Adrenal gland (tissue), 5 donors: ENCODE measurements around the gene FSTL1.

Source experiments
- POLR2A ChIP-seq, 2 donors: fragments of 450-650 bp; IDR thresholded peaks; one replicate each; pipeline ENCODE4 v1.6.1; 2017; ENCODE audit warnings: antibody characterized with exemption in 2 of 2, mild to moderate bottlenecking in 2 of 2, moderate library complexity in 1 of 2
- TF ChIP-seq, protein P1 (sequence below), 6 experiments: fragments of 450-650 bp in 4 of 6; fragments of 200-600 bp in 2 of 6; sonication (generic) in 1 of 6; IDR thresholded peaks; 1 replicate in 5 of 6; 2 replicates in 1 of 6; pipeline versions ENCODE4 v1.5.1 to v1.8.0; 2016 to 2021; ENCODE audit warnings: antibody characterized with exemption in 6 of 6, mild to moderate bottlenecking in 2 of 6, moderate library complexity in 1 of 6
- donor health status: DM: no; HTN: no; CAD: no.

- no peak for TF ChIP-seq POLR2A (IDR thresholded peaks at IDR 0.05)
- TF ChIP-seq, protein P1, sequence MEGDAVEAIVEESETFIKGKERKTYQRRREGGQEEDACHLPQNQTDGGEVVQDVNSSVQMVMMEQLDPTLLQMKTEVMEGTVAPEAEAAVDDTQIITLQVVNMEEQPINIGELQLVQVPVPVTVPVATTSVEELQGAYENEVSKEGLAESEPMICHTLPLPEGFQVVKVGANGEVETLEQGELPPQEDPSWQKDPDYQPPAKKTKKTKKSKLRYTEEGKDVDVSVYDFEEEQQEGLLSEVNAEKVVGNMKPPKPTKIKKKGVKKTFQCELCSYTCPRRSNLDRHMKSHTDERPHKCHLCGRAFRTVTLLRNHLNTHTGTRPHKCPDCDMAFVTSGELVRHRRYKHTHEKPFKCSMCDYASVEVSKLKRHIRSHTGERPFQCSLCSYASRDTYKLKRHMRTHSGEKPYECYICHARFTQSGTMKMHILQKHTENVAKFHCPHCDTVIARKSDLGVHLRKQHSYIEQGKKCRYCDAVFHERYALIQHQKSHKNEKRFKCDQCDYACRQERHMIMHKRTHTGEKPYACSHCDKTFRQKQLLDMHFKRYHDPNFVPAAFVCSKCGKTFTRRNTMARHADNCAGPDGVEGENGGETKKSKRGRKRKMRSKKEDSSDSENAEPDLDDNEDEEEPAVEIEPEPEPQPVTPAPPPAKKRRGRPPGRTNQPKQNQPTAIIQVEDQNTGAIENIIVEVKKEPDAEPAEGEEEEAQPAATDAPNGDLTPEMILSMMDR (IDR thresholded peaks at IDR 0.05) = no peak
Measured at GRCh38 chr3:120437559-120437958, 13.2 kb downstream of the FSTL1 start.
